ENCODE data around the gene SCRT2. TPM values are rescaled to one million over a fixed set of nuclear protein-coding genes. Genes with fewer than 3 reads are reported as not detected.

SCRT2 gene
- total and polyA plus RNA-seq, 7 donors, result not detected

DNA sequence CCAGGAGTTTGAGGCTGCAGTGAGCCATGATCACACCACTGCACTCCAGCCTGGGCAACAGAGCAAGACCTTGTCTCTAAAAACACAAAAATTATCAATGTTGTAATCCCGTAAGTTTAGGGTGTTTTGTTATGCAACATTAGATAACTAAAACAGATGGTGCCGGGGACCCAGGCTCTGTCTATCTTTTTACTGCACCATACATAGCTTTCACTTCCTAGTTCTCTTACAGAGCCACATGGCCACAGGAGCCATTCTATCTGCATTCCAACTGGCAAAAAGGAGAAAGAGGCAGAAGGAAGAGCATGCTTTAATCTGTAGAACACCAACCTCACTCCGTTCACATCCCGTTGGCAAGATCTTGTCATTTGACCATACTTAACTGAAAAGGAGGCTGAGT, 60.1 kb downstream of the SCRT2 start:
- 70 to 81% methylated on average over 4 of the region's 4 CpGs for WGBS, 2 donors
- peaks cover 0 to 10% (median 5%) of the 10 kb centered on the region in 4 donors for H3K9me3 ChIP-seq
- TF ChIP-seq POLR2AphosphoS5 (IDR thresholded peaks at IDR 0.05) (no peak), EP300 (IDR thresholded peaks at IDR 0.05) (no peak), POLR2A (IDR thresholded peaks at IDR 0.05) (no peak)
- TF ChIP-seq, protein P1, sequence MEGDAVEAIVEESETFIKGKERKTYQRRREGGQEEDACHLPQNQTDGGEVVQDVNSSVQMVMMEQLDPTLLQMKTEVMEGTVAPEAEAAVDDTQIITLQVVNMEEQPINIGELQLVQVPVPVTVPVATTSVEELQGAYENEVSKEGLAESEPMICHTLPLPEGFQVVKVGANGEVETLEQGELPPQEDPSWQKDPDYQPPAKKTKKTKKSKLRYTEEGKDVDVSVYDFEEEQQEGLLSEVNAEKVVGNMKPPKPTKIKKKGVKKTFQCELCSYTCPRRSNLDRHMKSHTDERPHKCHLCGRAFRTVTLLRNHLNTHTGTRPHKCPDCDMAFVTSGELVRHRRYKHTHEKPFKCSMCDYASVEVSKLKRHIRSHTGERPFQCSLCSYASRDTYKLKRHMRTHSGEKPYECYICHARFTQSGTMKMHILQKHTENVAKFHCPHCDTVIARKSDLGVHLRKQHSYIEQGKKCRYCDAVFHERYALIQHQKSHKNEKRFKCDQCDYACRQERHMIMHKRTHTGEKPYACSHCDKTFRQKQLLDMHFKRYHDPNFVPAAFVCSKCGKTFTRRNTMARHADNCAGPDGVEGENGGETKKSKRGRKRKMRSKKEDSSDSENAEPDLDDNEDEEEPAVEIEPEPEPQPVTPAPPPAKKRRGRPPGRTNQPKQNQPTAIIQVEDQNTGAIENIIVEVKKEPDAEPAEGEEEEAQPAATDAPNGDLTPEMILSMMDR (IDR thresholded peaks at IDR 0.05), result no peak
- H3K27ac ChIP-seq, result no peak overlapping the region
- H3K4me1 ChIP-seq, result no peaks in the 10 kb centered on the region
- H3K36me3 ChIP-seq, result no peaks in the 10 kb centered on the region
- H3K4me3 ChIP-seq, result no peak overlapping the region
- no peak for DNase-seq
- intact Hi-C loops (cut with DNase I), result no loop called here
- H3K27me3 ChIP-seq, result peaks cover 11 to 62% (median 33%) of the 10 kb centered on the region in 3 donors

DNA sequence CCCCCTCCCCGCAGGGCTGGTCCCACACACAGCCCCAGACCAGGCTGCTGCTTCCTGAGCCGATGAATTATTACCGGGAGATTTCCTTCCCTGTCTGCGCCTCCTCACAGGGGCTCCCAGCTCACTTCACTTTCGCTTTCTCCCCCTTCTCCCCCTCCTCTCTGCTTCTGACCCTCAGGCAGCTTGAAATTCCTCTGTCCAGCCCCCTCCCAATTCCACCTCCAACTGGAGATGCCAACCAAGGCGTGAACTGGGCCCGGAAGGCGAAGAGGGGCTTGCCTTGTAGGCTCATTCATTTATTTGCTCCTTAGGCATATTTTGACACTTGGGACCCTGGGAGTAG, 63.8 kb downstream of the SCRT2 start:
- no peak for TF ChIP-seq POLR2AphosphoS5 (IDR thresholded peaks at IDR 0.05)
- TF ChIP-seq, protein P1 (IDR thresholded peaks at IDR 0.05), result no peak
- no peak for TF ChIP-seq EP300 (IDR thresholded peaks at IDR 0.05)
- TF ChIP-seq POLR2A (IDR thresholded peaks at IDR 0.05), result no peak
- Histone ChIP-seq H3K27ac (no peak overlapping the region), H3K4me3 (no peak overlapping the region), H3K27me3 (peaks cover 19 to 67% (median 58%) of the 10 kb centered on the region in 3 donors), H3K4me1 (peaks cover 0 to 4% (median 0%) of the 10 kb centered on the region in 4 donors), H3K36me3 (no peaks in the 10 kb centered on the region), H3K9me3 (no peaks in the 10 kb centered on the region)
- DNase-seq, result no peak
- 16 to 26% methylated on average over 8 of the region's 8 CpGs for WGBS, 2 donors
- intact Hi-C loops (cut with DNase I), result no loop called here

Other genes starting within 250 kb of the SCRT2 start
- gene TBC1D20, start 213.3 kb downstream of the SCRT2 start, total RNA-seq, result 10 to 100 TPM; 32.6 to 42.9 (median 35.3) TPM
- 10 to 100 TPM; 16.8 to 22.2 (median 20.6) TPM for gene TBC1D20, start 213.3 kb downstream of the SCRT2 start, polyA plus RNA-seq
- 10 to 100 TPM; 51.5 to 77.1 (median 65.9) TPM for gene CSNK2A1, start 132.0 kb downstream of the SCRT2 start, total RNA-seq
- 10 to 100 TPM; 33.0 to 44.0 (median 40.5) TPM for gene CSNK2A1, start 132.0 kb downstream of the SCRT2 start, polyA plus RNA-seq
- under 1 TPM in 2 of 4 donors, not detected in 2; 0.36 to 0.66 TPM for gene TCF15, start 65.5 kb downstream of the SCRT2 start, total RNA-seq
- gene TCF15, start 65.5 kb downstream of the SCRT2 start, polyA plus RNA-seq, result under 1 TPM in 1 of 3 donors, not detected in 2; 0.20 TPM
- gene SRXN1, start 22.6 kb downstream of the SCRT2 start, total RNA-seq, result 10 to 100 TPM; 16.8 to 32.4 (median 27.1) TPM
- 10 to 100 TPM; 21.0 to 35.6 (median 27.5) TPM for gene SRXN1, start 22.6 kb downstream of the SCRT2 start, polyA plus RNA-seq
- gene SLC52A3, start 92.7 kb upstream of the SCRT2 start, total RNA-seq, result under 1 TPM in 2 of 4 donors, not detected in 2; 0.16 to 0.36 TPM
- 10 to 100 TPM in 1 of 3 donors, 1 to 10 TPM in 2; 3.0 to 15.1 (median 5.3) TPM for gene SLC52A3, start 92.7 kb upstream of the SCRT2 start, polyA plus RNA-seq
- 1 to 10 TPM in 2 of 4 donors, under 1 TPM in 2; 0.55 to 2.5 (median 1.6) TPM for gene FAM110A, start 157.9 kb upstream of the SCRT2 start, total RNA-seq
- gene FAM110A, start 157.9 kb upstream of the SCRT2 start, polyA plus RNA-seq, result 10 to 100 TPM in 1 of 3 donors, 1 to 10 TPM in 2; 3.6 to 10.7 (median 6.7) TPM
- gene ANGPT4, start 240.5 kb upstream of the SCRT2 start, total RNA-seq, result under 1 TPM in 3 of 4 donors, not detected in 1; under 0.01 to 0.28 (median 0.27) TPM
- gene ANGPT4, start 240.5 kb upstream of the SCRT2 start, polyA plus RNA-seq, result under 1 TPM in 1 of 3 donors, not detected in 2; 0.19 TPM

Data from sigmoid colon (tissue), 7 donors.